Right ventricle myocardium inferior (tissue), 1 donor: ENCODE results near the gene ATP8B1. TPM values are rescaled to one million over a fixed set of nuclear protein-coding genes. Genes with fewer than 3 reads are reported as not detected.

ENCODE experiments used
- ATAC-seq: fragments of 200-7000 bp; cut with Tn5 transposase; one replicate; pipeline ENCODE4 v1.9.1; 2020; ENCODE audit warnings: mild to moderate bottlenecking, moderate library complexity
- DNase-seq: peaks from one replicate; pipeline ENCODE4 v3.0.0; 2021; ENCODE audit errors: missing footprints
- intact Hi-C: fragments of 100-400 bp; cut with DNase I; formaldehyde crosslinking; loops from one replicate; pipeline ENCODE4 v1.11.0; 2022
- total RNA-seq: library from RNA; stranded (reverse); fragmentation: NEBNext Ultra II Directional; extraction: Animal tissue kit (Norgen Biotek cat#: 25700); gene quantifications from one replicate; pipeline ENCODE4 v1.2.1, GENCODE V29; 2021
- donor health status: DM: no; HTN: yes; CAD: no; lungs with severe emphysema.

ATP8B1 gene
- total RNA-seq, 1 donor from 2014 or later: 5.0 TPM

GRCh38 chr18:57780318-57780705 is 22.8 kb downstream of the ATP8B1 start:
- DNase-seq (no peak), ATAC-seq (no peak)

GRCh38 chr18:57776767-57777166 is 26.3 kb downstream of the ATP8B1 start:
- intact Hi-C loops: no loop called here
- DNase-seq: no peak
- peak; percentile 92 for ATAC-seq

More at GRCh38 chr18:57780318-57780705, 22.8 kb downstream of the ATP8B1 start:
- intact Hi-C loops: no loop called here

- ATAC-seq (no peak), DNase-seq (no peak)
- intact Hi-C loops: no loop called here
Observed at GRCh38 chr18:57776354-57776753, 26.8 kb downstream of the ATP8B1 start.

GRCh38 chr18:57775937-57776336 is 27.2 kb downstream of the ATP8B1 start:
- intact Hi-C loops: no loop called here
- ATAC-seq: no peak

GRCh38 chr18:57772387-57772799 is 30.7 kb downstream of the ATP8B1 start:
- ATAC-seq (no peak), DNase-seq (no peak)
- intact Hi-C loops: no loop called here

More at GRCh38 chr18:57775937-57776336, 27.2 kb downstream of the ATP8B1 start:
- DNase-seq: no peak

GRCh38 chr18:57771626-57772025 is 31.5 kb downstream of the ATP8B1 start:
- ATAC-seq (no peak), DNase-seq (no peak)
- intact Hi-C loops: no loop called here

- intact Hi-C loops: no loop called here
- ATAC-seq (no peak), DNase-seq (no peak)
Observed at GRCh38 chr18:57771193-57771592, 31.9 kb downstream of the ATP8B1 start.

- DNase-seq: no peak
- intact Hi-C loops: no loop called here
- peak; percentile 64 for ATAC-seq
Observed at GRCh38 chr18:57768537-57769326, 34.4 kb downstream of the ATP8B1 start.

- intact Hi-C loops: no loop called here
- ATAC-seq (no peak), DNase-seq (no peak)
Observed at GRCh38 chr18:57767259-57768050, 35.7 kb downstream of the ATP8B1 start.

GRCh38 chr18:57764995-57765394 is 38.1 kb downstream of the ATP8B1 start:
- DNase-seq: no peak
- no peak for ATAC-seq
- intact Hi-C loops: no loop called here

- no peak for ATAC-seq
- intact Hi-C loops: no loop called here
- DNase-seq: no peak
Observed at GRCh38 chr18:57764087-57764486, 39.0 kb downstream of the ATP8B1 start.

- no peak for ATAC-seq
- intact Hi-C loops: no loop called here
- no peak for DNase-seq
Observed at GRCh38 chr18:57762686-57763085, 40.4 kb downstream of the ATP8B1 start.

- intact Hi-C loops: no loop called here
- no peak for DNase-seq
- no peak for ATAC-seq
Observed at GRCh38 chr18:57759650-57760049, 43.5 kb downstream of the ATP8B1 start.

GRCh38 chr18:57755473-57756067 is 47.5 kb downstream of the ATP8B1 start:
- intact Hi-C loops: no loop called here
- no peak for DNase-seq
- no peak for ATAC-seq

GRCh38 chr18:57754577-57755338 is 48.4 kb downstream of the ATP8B1 start:
- intact Hi-C loops: no loop called here

GRCh38 chr18:57753063-57753462 is 50.1 kb downstream of the ATP8B1 start:
- DNase-seq (no peak), ATAC-seq (no peak)
- intact Hi-C loops: no loop called here

More at GRCh38 chr18:57754577-57755338, 48.4 kb downstream of the ATP8B1 start:
- DNase-seq: no peak
- ATAC-seq: no peak

GRCh38 chr18:57749604-57749970 is 53.5 kb downstream of the ATP8B1 start:
- ATAC-seq: no peak
- intact Hi-C loops: no loop called here
- DNase-seq: no peak

- intact Hi-C loops: no loop called here
- ATAC-seq (no peak), DNase-seq (no peak)
Observed at GRCh38 chr18:57748770-57749603, 54.1 kb downstream of the ATP8B1 start.
